Stimulated activated CD8-positive, alpha-beta memory T cell treated with anti-CD3 and anti-CD28 coated beads, Interleukin-4, amount 100 ng/mL, for 4 hours (primary cell): ENCODE measurements around the gene SERPINB10.
"Not testable (repeated sequence)": the region's sequence is repeated elsewhere in the genome, so short reads cannot be mapped to it uniquely, and the experiment has no call there.

ENCODE experiments used
- DNase-seq, 2 donors: peaks; one replicate each; pipeline ENCODE4 v3.0.0-alpha.2; 2020; ENCODE audit warnings: low read depth in 2 of 2, low spot score in 1 of 2

Gene SERPINB10

DNA sequence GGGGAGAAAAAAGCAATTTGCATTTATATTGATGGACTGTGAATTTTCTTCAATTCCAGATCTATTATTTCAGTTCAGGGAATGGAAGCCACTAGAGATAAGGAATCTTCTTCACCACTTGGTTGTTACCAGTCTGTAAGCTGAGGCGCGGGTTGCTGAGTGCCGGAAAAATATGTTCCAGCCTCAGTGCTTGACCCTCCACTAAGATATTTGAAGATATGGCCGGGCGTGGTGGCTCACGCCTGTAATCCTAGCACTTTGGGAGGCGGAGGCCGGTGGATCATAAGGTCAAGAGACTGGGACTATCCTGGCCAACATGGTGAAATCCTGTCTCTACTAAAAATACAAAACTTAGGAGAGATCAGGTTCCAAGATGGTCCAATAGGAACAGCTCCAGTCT, 32.2 kb downstream of the SERPINB10 start:
- DNase-seq, result no peak

- DNase-seq, result not testable (repeated sequence)
Observed at GRCh38 chr18:63940543-63941050, 32.8 kb downstream of the SERPINB10 start.

DNA sequence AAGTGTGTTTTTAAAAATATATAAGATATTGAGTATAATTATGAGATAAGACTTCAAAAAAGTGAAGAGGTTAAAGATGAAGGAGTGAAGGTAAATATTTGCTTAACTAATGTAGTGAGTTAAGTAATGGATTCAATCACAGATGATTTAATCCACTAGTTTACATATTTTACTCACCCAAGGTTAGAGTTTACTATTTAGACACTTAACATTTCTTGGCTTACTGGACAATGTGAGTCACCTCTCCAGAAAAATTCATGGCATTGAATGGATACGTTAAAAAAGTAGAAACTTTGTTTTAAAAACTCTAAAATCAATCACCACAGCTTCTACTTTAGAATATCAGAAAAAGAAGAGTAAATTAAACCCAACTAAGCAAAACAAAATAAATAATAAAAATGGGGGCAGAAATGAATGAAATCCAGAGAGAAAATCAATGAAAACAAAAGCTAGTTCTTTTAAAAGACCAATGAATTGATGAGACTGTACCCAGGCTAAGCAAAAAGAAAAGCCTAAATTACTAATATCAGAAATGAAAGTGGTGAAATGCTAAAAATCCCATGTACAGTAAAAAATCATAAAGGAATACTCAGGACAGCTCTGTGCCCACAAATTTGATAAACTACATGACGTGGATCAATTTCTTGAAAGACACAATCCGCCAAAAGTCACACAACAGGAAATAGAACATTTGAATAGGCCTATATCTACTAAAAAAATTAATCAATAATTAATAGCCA, 39.5 kb downstream of the SERPINB10 start:
- DNase-seq, result no peak

DNA sequence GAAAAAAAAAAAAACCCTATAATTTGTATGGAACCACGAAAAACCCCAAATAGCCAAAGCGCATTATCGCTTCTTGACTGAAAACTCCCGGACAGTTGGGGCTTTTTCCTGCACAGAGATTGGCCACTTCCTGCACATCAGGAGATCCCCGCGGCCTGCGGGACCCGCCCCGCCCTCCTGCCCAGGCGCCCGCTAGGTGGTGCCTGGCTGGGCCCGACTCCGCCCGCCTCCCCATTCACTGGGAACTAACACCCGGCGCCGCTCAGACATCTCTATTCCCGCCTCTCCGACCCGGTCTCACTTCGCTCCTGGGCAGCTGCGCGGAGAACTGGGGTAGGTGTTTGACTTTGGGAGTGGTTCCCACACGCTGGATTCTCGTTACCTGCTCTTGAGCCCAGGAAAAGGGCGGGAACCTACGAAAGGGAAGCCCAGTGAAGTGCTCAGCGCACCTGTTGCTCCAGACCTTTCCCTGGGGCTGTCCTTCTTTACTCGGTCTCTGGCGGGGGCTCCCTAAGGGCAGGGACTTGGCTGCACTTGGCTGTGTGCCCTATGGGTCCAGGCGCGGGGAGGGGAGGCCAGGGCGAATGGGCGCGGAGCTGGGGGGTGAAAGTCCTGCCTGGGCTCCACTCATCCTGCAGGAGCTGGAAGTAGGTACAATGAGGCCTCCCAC, 41.4 kb downstream of the SERPINB10 start, which contains the start of gene HMSD:
TSS of gene HMSD (plus strand) at position 234 of the 670 bp plus-strand sequence. CDS start 4,155 bp downstream, outside the sequence.
- DNase-seq, result peak in 1 of 2 donors; percentile 11

- DNase-seq, result no peak
Observed at GRCh38 chr18:63951302-63951705, 43.5 kb downstream of the SERPINB10 start.

GRCh38 chr18:63953811-63954210, 46.1 kb downstream of the SERPINB10 start:
- DNase-seq, result no peak

DNA sequence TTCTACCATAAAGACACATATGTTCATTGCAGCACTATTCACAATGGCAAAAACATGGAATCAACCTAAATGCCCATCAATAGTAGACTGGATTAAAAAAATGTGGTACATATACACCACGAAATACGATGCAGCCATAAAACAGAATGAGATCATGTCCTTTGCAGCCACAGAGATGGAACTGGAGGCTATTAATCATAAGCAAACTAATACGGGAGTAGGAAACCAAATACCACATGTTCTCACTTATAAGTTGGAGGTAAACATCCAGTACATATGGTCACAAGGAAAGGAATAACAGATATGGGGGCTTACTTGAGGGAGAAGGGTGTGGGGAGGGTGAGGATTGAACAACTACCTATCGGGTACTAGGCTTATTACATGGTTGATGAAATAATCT, 49.0 kb downstream of the SERPINB10 start:
- DNase-seq, result no peak

- no peak for DNase-seq
Observed at GRCh38 chr18:63960891-63961290, 53.1 kb downstream of the SERPINB10 start.

- no peak for DNase-seq
Observed at GRCh38 chr18:63961435-63961980, 53.8 kb downstream of the SERPINB10 start.

GRCh38 chr18:63962137-63962536, 54.4 kb downstream of the SERPINB10 start:
- no peak for DNase-seq

DNA sequence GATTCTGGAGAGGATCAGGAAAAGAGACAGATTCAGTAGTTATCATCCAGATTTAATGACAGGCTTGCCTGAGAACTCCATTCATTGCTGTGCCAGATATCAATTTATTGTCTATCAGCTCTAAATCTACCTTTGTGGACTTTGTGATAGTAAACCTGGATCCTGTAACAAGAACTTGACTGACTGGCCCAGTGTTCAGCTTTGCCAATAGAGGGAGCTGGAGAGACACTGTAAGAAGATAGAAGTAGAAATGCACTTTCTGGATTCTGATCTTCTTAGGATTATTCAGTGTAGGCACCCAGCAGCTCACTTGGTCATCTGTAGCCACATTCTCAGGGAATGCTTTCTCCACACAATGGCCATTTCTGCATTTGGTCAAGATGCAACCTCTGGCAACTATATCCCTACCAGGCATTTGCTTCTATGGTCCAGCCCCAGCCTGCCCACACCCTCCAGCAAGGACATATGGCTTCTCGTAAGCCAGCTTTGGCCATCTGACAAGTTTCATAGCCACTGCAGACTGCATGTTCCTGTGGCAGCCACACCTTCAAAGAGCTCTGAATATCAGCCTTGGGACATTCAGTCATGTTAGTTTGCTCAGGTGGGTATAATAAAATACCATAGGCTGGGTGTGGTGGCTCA, 56.0 kb downstream of the SERPINB10 start:
- DNase-seq, result peak in 1 of 2 donors; percentile 15

GRCh38 chr18:63964908-63965307, 57.1 kb downstream of the SERPINB10 start:
- no peak for DNase-seq

GRCh38 chr18:63965716-63966330, 58.1 kb downstream of the SERPINB10 start:
- DNase-seq, result no peak

GRCh38 chr18:63969942-63970808, 62.4 kb downstream of the SERPINB10 start, which contains the start of gene SERPINB8:
TSS of gene SERPINB8 (plus strand) at chr18:63970081. CDS start at chr18:63978309, 8,228 bp downstream.
- DNase-seq, result peak; percentile 53 to 57

- no peak for DNase-seq
Observed at GRCh38 chr18:63970809-63971205, 63.0 kb downstream of the SERPINB10 start.

DNA sequence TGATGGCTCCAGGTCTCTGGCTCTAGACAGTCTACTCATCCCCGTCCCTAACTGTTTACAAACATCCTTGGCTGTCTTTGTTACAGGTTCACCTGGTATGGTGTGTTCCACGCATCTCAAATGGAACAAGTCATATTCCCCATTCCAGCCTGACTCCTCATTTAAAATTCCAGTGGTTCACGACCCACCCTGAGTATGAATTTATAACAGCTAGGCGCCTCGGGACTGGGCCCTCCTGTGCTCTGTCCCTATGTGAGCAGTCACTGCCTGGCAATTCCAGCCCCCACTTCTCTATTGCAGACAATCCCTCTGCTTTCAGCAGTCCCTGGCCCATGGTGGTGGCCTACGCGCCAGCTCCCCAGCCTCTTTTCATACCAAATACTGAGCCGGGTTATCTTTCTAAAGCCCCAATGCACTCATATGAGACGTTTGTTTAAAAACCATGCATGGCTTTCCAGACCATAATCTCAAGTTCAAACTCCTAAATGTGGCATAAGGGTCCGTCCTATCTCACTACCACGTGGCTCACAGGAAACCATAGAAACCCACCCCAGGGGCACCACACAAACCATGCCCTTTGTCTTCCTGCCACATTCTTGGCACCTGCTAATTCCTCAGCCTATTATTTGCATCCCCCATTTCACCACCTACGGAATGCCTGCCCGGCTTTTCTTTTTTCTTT, 63.7 kb downstream of the SERPINB10 start:
- no peak for DNase-seq

DNA sequence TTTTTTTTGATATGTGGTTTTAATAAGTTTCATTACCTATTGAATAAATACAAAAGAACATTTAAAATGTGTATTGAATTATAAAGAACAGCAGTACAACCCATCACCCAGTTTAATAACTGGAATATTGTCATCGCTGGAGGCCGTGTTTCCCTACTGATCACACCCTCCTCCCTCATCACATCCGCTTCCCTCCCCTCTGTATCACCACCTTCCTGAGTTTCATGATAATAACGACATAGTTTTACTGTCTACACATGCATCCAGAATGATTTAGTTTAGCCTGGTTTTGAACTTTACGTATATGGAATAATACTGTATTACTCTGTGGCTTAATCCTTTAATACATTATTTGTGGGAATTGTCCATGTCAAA, 64.2 kb downstream of the SERPINB10 start:
- DNase-seq, result no peak

DNA sequence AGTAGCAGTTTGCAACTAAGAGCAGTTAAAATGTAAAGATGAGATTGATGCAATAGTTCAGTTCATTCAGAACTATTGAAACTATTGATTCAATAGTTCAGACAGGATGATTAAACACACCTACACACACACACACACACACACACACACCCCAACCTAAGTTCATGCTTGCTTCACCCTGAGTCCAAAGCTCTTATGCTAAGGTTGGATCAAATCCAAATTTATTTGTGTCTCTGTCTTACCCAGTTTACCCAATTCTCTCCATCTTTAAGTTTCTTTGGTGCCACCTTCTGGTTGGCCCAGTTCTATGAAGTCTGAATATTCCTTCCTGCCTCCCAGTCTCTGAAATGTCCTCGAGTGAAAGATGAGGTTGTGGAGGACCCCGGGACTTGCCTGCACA, 67.2 kb downstream of the SERPINB10 start:
- no peak for DNase-seq

DNA sequence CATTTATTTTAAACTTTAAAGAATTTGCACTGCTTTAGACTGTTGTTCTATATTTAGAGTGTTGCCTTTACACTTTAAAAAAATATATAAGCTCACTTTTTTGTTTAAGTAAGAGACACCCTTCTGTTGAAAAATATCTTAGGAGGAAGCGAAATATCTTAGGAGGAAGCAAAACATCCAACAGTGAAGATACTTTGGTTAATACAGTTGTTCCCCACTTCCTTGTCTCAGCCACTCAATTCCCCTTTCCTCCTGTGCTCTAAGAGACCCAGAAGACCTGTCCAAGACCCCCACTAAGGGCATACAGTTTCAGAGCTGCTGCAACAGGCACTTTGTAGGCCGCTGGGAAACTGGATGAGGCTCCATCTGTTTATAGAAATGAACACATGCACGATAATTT, 67.9 kb downstream of the SERPINB10 start:
- DNase-seq, result no peak
